OCI-LY7 (cell line): ENCODE results near the gene MAGEB17.

ENCODE experiments used
- EZH2phosphoT487 ChIP-seq: fragments of 200-600 bp; sonication (generic); IDR thresholded peaks from 2 replicates; pipeline ENCODE4 v1.6.1; 2018; ENCODE audit warnings: low read depth, borderline replicate concordance, mild to moderate bottlenecking, mixed run types, antibody characterized with exemption, low read length, moderate library complexity, mixed read lengths
- TF ChIP-seq, protein P1 (sequence below): fragments of 200-600 bp; sonication (generic); conservative IDR thresholded peaks from 2 replicates; pipeline ENCODE4 v1.5.1; 2014; ENCODE audit warnings: mild to moderate bottlenecking, antibody characterized with exemption, low read length, moderate library complexity, mixed read lengths

GRCh38 chrX:16213961-16214360 lies 46.7 kb downstream of the MAGEB17 start:
- TF ChIP-seq, protein P1, sequence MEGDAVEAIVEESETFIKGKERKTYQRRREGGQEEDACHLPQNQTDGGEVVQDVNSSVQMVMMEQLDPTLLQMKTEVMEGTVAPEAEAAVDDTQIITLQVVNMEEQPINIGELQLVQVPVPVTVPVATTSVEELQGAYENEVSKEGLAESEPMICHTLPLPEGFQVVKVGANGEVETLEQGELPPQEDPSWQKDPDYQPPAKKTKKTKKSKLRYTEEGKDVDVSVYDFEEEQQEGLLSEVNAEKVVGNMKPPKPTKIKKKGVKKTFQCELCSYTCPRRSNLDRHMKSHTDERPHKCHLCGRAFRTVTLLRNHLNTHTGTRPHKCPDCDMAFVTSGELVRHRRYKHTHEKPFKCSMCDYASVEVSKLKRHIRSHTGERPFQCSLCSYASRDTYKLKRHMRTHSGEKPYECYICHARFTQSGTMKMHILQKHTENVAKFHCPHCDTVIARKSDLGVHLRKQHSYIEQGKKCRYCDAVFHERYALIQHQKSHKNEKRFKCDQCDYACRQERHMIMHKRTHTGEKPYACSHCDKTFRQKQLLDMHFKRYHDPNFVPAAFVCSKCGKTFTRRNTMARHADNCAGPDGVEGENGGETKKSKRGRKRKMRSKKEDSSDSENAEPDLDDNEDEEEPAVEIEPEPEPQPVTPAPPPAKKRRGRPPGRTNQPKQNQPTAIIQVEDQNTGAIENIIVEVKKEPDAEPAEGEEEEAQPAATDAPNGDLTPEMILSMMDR: no peak
- no peak for TF ChIP-seq EZH2phosphoT487
